Gastrocnemius medialis (tissue), 4 donors: Measurements from ENCODE around the gene DNAL4. TPM values are rescaled to one million over a fixed set of nuclear protein-coding genes. Genes with fewer than 3 reads are reported as not detected.
A peak's percentile ranks its signal among the peaks of the same experiment; 100 is the strongest.

Source experiments
- ATAC-seq, 2 donors: fragments of 150-250 bp; one replicate each; pipeline ENCODE4 v1.9.1; 2016
- DNase-seq, 2 donors: peaks; one replicate each; pipeline ENCODE4 v3.0.0-alpha.2; 2019
- H3K27ac ChIP-seq, 4 donors: fragments of 200-600 bp; sonication (generic); 1 replicate in 1 of 4; 2 replicates in 3 of 4; pipeline ENCODE4 v1.5.1; 2016 to 2018; ENCODE audit warnings: mild to moderate bottlenecking in 2 of 4, moderate library complexity in 1 of 4
- H3K27me3 ChIP-seq, 3 donors: fragments of 200-600 bp; sonication (generic) in 2 of 3; 1 replicate in 1 of 3; 2 replicates in 2 of 3; pipeline versions ENCODE4 v1.5.1 to v1.6.0; 2016 to 2019; ENCODE audit warnings: mild to moderate bottlenecking in 1 of 3, moderate library complexity in 1 of 3
- H3K36me3 ChIP-seq, 2 donors: fragments of 200-600 bp; sonication (generic) in 1 of 2; one replicate each; pipeline ENCODE4 v1.5.1; 2017 to 2018
- H3K4me1 ChIP-seq, 2 donors: fragments of 200-600 bp; sonication (generic) in 1 of 2; one replicate each; pipeline ENCODE4 v1.5.1; 2016 to 2017; ENCODE audit warnings: mild to moderate bottlenecking in 2 of 2
- H3K4me3 ChIP-seq, 4 donors: fragments of 200-600 bp; sonication (generic) in 3 of 4; 1 replicate in 1 of 4; 2 replicates in 3 of 4; pipeline ENCODE4 v1.5.1; 2016 to 2019; ENCODE audit warnings: mild to moderate bottlenecking in 2 of 4
- H3K9me3 ChIP-seq, 3 donors: fragments of 200-600 bp; sonication (generic) in 2 of 3; 1 replicate in 1 of 3; 2 replicates in 2 of 3; pipeline ENCODE4 v1.5.1; 2016 to 2019
- POLR2A ChIP-seq, 2 donors: fragments of 450-650 bp; IDR thresholded peaks; one replicate each; pipeline ENCODE4 v1.6.1; 2017; ENCODE audit warnings: antibody characterized with exemption in 2 of 2, mild to moderate bottlenecking in 2 of 2, moderate library complexity in 2 of 2
- in situ Hi-C, 4 donors: fragments of 200-750 bp; cut with MboI; loops; one replicate each; pipeline versions ENCODE4 v1.15.0 to v1.8.0; 2017; ENCODE audit warnings: low sequenced_read_pairs in 4 of 4
- intact Hi-C: fragments of 100-400 bp; cut with DNase I; formaldehyde crosslinking; loops from one replicate; pipeline ENCODE4 v1.15.1; 2023; ENCODE audit warnings: low total_unique reads
- total RNA-seq, 4 donors: library from RNA; depleted of rRNA; stranded (reverse); fragments of >200 nt; gene quantifications; one replicate each; pipeline versions ENCODE4 v1.1.0 to v1.2.3, GENCODE V29; 2016
- TF ChIP-seq, protein P1 (sequence below), 5 experiments: fragments of 450-650 bp in 3 of 5; fragments of 200-600 bp in 2 of 5; sonication (generic) in 2 of 5; IDR thresholded peaks in 4 of 5; conservative IDR thresholded peaks in 1 of 5; 1 replicate in 4 of 5; 2 replicates in 1 of 5; pipeline ENCODE4 v1.5.1; 2016 to 2019; ENCODE audit warnings: antibody characterized with exemption in 5 of 5, mild to moderate bottlenecking in 3 of 5, moderate library complexity in 3 of 5

DNAL4 gene
- total RNA-seq, 4 donors from 2014 or later: 5.7 to 7.2 (median 6.7) TPM

DNA sequence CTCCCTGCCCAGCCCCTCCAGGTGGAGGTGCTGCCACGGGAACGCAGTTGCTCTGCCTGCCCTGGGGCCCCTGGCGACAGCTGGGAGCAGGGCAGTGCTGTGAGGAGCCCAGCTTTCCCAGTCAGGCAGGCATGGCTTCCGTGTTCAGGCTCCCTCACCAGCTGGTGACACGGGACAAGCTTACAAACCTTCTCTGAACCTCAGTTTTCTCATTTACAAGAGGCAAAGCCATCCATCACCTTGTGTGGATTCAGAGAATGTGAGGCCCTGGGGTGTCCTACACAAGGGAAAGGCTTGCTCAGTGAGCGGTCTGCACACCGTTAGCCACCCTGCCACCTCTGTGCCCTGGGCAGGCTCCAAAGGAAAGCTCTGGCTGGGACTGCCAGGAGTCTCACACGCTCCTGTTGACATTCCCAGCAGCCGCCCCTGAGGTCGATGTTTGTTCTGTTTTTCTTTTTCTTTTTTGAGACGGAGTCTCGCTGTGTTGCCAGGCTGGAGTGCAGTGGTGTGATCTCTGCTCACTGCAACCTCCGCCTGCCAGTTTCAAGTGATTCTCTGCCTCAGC is 61.6 kb downstream of the DNAL4 start:
- peak in 1 of 2 donors; percentile 17 for ATAC-seq
- H3K4me3 ChIP-seq: no peak overlapping the region
- peak in 1 of 2 donors; percentile 38 for DNase-seq
- in situ Hi-C loops (no loop called here), intact Hi-C loops (loop anchor here (2.0 to 10.0 kb wide), 2 partner anchors 14 to 228 kb away; partner anchors contain the start of gene DDX17)
- H3K4me1 ChIP-seq: peaks cover 38% of the 10 kb centered on the region in 2 donors
- H3K27ac ChIP-seq: peak overlapping the region; percentile 83 to 92 (median 88)
- no peak for TF ChIP-seq POLR2A (IDR thresholded peaks at IDR 0.05)
- TF ChIP-seq, protein P1, sequence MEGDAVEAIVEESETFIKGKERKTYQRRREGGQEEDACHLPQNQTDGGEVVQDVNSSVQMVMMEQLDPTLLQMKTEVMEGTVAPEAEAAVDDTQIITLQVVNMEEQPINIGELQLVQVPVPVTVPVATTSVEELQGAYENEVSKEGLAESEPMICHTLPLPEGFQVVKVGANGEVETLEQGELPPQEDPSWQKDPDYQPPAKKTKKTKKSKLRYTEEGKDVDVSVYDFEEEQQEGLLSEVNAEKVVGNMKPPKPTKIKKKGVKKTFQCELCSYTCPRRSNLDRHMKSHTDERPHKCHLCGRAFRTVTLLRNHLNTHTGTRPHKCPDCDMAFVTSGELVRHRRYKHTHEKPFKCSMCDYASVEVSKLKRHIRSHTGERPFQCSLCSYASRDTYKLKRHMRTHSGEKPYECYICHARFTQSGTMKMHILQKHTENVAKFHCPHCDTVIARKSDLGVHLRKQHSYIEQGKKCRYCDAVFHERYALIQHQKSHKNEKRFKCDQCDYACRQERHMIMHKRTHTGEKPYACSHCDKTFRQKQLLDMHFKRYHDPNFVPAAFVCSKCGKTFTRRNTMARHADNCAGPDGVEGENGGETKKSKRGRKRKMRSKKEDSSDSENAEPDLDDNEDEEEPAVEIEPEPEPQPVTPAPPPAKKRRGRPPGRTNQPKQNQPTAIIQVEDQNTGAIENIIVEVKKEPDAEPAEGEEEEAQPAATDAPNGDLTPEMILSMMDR (IDR thresholded peaks at IDR 0.05 in 4 of 5, conservative IDR thresholded peaks at IDR 0.05 in 1 of 5): no peak
- H3K9me3 ChIP-seq: no peaks in the 10 kb centered on the region
- H3K36me3 ChIP-seq: peaks cover 6 to 60% of the 10 kb centered on the region in 2 donors
- H3K27me3 ChIP-seq: no peaks in the 10 kb centered on the region

DNA sequence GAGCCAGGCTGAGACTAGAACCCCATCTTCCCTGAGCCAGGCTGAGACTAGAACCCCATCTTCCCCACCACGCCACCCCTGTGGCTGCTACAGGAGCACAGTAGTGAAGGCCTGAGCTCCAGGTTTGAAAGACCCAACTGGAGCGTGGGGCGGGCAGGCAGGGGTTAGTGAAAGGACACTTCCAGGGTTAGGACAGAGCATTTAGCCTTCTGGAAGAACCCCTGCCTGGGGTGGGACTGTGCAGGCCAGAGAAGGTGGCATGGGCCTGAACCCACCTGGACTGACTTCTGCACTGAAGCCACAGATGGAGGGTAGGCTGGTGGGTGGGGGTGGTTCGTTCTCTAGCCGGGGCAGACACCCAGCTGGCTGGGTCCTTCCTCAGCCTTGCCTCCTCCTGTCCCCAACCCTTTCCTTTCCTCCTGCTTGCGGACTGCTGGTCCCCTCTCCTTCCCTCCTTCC is 62.2 kb downstream of the DNAL4 start:
- no peak for TF ChIP-seq POLR2A (IDR thresholded peaks at IDR 0.05)
- TF ChIP-seq, protein P1 (IDR thresholded peaks at IDR 0.05 in 4 of 5, conservative IDR thresholded peaks at IDR 0.05 in 1 of 5): no peak
- in situ Hi-C loops (no loop called here), intact Hi-C loops (loop anchor here (2.0 to 10.0 kb wide), 2 partner anchors 13 to 227 kb away; partner anchors contain the start of gene DDX17)
- no peak for ATAC-seq
- H3K4me3 ChIP-seq: no peak overlapping the region
- H3K27me3 ChIP-seq: no peaks in the 10 kb centered on the region
- peaks cover 6 to 60% of the 10 kb centered on the region in 2 donors for H3K36me3 ChIP-seq
- H3K9me3 ChIP-seq: no peaks in the 10 kb centered on the region
- H3K4me1 ChIP-seq: peaks cover 38% of the 10 kb centered on the region in 2 donors
- H3K27ac ChIP-seq: peak overlapping the region; percentile 83 to 92 (median 88)
- DNase-seq: no peak

DNA sequence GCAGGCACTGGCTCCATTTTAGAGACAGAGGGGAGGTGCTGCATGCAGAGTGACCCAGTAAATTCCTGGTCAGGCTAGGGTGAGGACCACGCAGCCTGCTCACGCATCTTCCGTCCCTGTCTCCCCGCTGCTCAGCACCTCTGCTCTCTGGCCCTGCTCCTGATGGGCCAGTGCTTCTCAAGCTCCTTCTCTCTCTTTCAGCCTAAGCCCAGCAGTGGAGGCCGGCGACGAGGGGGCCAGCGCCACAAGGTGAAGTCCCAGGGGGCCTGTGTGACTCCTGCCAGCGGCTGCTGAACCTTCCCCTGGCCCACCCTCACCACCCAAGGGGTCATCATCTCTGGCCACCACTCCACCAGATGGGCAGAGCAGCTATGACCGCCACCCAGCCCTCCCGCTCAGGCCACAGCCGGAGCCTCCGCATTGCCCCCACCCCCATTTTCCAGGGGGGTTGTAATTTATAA is 63.5 kb downstream of the DNAL4 start:
- TF ChIP-seq POLR2A (IDR thresholded peaks at IDR 0.05): no peak
- TF ChIP-seq, protein P1 (IDR thresholded peaks at IDR 0.05 in 4 of 5, conservative IDR thresholded peaks at IDR 0.05 in 1 of 5): no peak
- Histone ChIP-seq H3K9me3 (no peaks in the 10 kb centered on the region), H3K36me3 (peaks cover 6 to 60% of the 10 kb centered on the region in 2 donors), H3K4me1 (peaks cover 32 to 34% of the 10 kb centered on the region in 2 donors), H3K27ac (no peak overlapping the region), H3K27me3 (no peaks in the 10 kb centered on the region), H3K4me3 (no peak overlapping the region)
- intact Hi-C loops (loop anchor here (10.0 kb wide), 1 partner anchor 226 kb away; the partner anchor contains the start of gene DDX17), in situ Hi-C loops (no loop called here)
- ATAC-seq: no peak
- no peak for DNase-seq

DNA sequence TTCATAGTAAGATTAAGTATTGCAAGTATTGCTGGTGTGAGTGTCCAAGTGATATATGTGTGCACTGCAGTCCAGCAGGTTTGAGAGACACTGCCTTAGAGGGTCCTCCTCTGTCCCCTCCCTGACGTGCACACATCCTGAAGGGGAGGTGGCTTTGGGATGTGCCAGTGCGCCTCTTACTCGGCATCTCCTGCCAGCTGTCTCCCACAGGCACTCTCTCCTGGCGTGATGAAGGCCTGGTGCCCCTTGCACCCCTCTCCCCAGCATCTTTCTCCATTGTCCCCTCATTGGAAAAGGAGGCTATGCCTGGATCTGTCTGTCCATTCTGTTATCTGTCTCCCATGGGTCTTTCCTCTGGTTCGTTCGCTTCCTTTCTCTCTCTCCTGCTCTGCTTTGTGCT is 64.0 kb downstream of the DNAL4 start:
- H3K27ac ChIP-seq: no peak overlapping the region
- no peak for ATAC-seq
- intact Hi-C loops: loop anchor here (10.0 kb wide), 1 partner anchor 225 kb away; the partner anchor contains the start of gene DDX17
- H3K4me3 ChIP-seq: no peak overlapping the region
- in situ Hi-C loops: no loop called here
- TF ChIP-seq POLR2A (IDR thresholded peaks at IDR 0.05): no peak
- TF ChIP-seq, protein P1 (IDR thresholded peaks at IDR 0.05 in 4 of 5, conservative IDR thresholded peaks at IDR 0.05 in 1 of 5): no peak
- peaks cover 6 to 60% of the 10 kb centered on the region in 2 donors for H3K36me3 ChIP-seq
- H3K27me3 ChIP-seq: no peaks in the 10 kb centered on the region
- H3K9me3 ChIP-seq: no peaks in the 10 kb centered on the region
- H3K4me1 ChIP-seq: peaks cover 27 to 29% of the 10 kb centered on the region in 2 donors
- DNase-seq: no peak
